ENCODE data around the gene ABITRAM. TPM values are rescaled to one million over a fixed set of nuclear protein-coding genes. Genes with fewer than 3 reads are reported as not detected.
"Not testable (repeated sequence)": the region's sequence is repeated elsewhere in the genome, so short reads cannot be mapped to it uniquely, and the experiment has no call there.

ABITRAM gene
- total RNA-seq, 1 experiment from 2014 or later = 10.9 TPM

DNA sequence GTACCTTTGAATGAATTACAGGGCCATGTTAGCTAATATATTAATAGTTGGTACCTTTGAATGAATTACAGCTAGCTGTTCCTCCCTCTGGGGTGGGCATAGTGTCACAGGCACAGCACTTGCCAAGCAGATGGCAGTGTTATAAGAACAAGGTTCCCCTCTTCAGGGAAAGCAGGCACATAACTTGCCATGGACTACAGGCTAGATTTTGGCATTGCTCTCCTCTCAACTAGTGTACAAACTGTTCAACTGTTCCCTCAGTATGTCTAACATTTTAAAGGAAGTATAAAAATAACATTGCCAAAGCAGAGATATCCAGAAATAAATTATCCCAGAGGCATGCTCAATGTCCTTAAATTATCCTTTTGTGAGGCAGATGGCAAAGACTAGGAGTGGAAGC is 33.7 kb downstream of the ABITRAM start:
- TF ChIP-seq, protein P1, sequence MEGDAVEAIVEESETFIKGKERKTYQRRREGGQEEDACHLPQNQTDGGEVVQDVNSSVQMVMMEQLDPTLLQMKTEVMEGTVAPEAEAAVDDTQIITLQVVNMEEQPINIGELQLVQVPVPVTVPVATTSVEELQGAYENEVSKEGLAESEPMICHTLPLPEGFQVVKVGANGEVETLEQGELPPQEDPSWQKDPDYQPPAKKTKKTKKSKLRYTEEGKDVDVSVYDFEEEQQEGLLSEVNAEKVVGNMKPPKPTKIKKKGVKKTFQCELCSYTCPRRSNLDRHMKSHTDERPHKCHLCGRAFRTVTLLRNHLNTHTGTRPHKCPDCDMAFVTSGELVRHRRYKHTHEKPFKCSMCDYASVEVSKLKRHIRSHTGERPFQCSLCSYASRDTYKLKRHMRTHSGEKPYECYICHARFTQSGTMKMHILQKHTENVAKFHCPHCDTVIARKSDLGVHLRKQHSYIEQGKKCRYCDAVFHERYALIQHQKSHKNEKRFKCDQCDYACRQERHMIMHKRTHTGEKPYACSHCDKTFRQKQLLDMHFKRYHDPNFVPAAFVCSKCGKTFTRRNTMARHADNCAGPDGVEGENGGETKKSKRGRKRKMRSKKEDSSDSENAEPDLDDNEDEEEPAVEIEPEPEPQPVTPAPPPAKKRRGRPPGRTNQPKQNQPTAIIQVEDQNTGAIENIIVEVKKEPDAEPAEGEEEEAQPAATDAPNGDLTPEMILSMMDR (conservative IDR thresholded peaks at IDR 0.05) = no peak
- Histone ChIP-seq H3K79me2 (ENCODE audit: insufficient read depth, low read length) (no peaks in the 10 kb centered on the region), H4K91ac (ENCODE audit: insufficient read length, low read depth, low read length) (no peak overlapping the region), H3K9me3 (ENCODE audit: control insufficient read depth, low read depth, low read length) (no peaks in the 10 kb centered on the region), H2BK120ac (ENCODE audit: low read depth, low read length, poor library complexity, severe bottlenecking) (no peak overlapping the region), H2AFZ (ENCODE audit: low read length) (no peak overlapping the region), H3K23me2 (ENCODE audit: insufficient read length, low read depth, low read length, poor library complexity, severe bottlenecking) (no peaks in the 10 kb centered on the region), H2AK5ac (ENCODE audit: insufficient read length, low read length) (no peak overlapping the region), H3K18ac (ENCODE audit: insufficient read length, low read depth, low read length) (no peak overlapping the region), H3K4me2 (ENCODE audit: insufficient read depth, insufficient read length, low read length) (no peak overlapping the region), H3K27me3 (ENCODE audit: insufficient read depth, low read length) (no peaks in the 10 kb centered on the region), H4K8ac (replicated peaks; ENCODE audit: insufficient read length, low read depth, low read length) (no peak overlapping the region), H3K14ac (ENCODE audit: insufficient read depth, low read length) (no peak overlapping the region), H2BK15ac (ENCODE audit: low read depth, low read length) (no peak overlapping the region), H3K9ac (ENCODE audit: extremely low read depth, insufficient read length, low read length) (no peak overlapping the region), H3K4me1 (ENCODE audit: insufficient read depth, low read length) (no peaks in the 10 kb centered on the region), H2BK12ac (ENCODE audit: insufficient read length, low read depth, low read length) (no peak overlapping the region), H3T11ph (ENCODE audit: low read length) (no peak overlapping the region), H3K27ac (ENCODE audit: insufficient read length, low read depth, low read length) (no peak overlapping the region), H2BK5ac (ENCODE audit: insufficient read length, low read length) (no peak overlapping the region), H4K20me1 (ENCODE audit: control insufficient read depth, insufficient read depth, insufficient read length) (no peaks in the 10 kb centered on the region), H4K5ac (ENCODE audit: insufficient read length, low read depth, low read length) (no peak overlapping the region), H3K4ac (ENCODE audit: low read depth, low read length) (no peak overlapping the region), H3K56ac (ENCODE audit: insufficient read length, low read depth, low read length) (no peak overlapping the region), H2BK20ac (ENCODE audit: low read depth, low read length, poor library complexity, severe bottlenecking) (no peak overlapping the region), H3K79me1 (ENCODE audit: insufficient read depth, low read depth, low read length, poor library complexity, severe bottlenecking) (no peaks in the 10 kb centered on the region), H3K23ac (ENCODE audit: insufficient read length, low read depth, low read length) (no peak overlapping the region)
- peaks cover 10 to 34% (median 24%) of the 10 kb centered on the region in 3 experiments; a peak in 6 of 7 replicates for H3K36me3 Mint-ChIP-seq (ENCODE audit: insufficient read depth in 1 of 3, low read depth in 3 of 3)
- no peak for DNase-seq
- no peaks in the 10 kb centered on the region for H3K27me3 Mint-ChIP-seq (ENCODE audit: low read depth)
- H3K4me3 Mint-ChIP-seq = no peak overlapping the region
- no peaks in the 10 kb centered on the region for H3K4me1 Mint-ChIP-seq
- H3K9me3 Mint-ChIP-seq = no peaks in the 10 kb centered on the region
- H3K27ac Mint-ChIP-seq = peak overlapping the region in 1 of 3 experiments; percentile 30; a peak in 1 of 7 replicates

DNA sequence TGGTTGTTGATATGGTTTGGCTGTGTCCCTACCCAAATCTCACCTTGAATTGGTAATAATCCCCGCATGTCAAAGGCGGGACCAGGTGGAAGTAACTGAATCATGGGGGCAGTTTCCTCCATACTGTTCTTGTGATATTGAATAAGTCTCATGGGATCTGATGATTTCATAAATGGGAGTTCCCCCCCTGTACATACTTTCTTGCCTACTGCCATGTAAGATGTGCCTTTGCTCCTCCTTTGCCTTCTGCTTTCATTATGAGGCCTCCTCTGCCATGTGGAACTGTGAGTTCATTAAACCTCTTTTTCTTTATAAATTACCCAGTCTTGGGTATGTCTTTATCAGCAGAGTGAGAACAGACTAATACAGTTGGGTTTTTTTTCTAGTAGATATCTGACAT is 37.2 kb downstream of the ABITRAM start:
- DNase-seq; H2AFZ ChIP-seq (ENCODE audit: low read length); H3K27me3 Mint-ChIP-seq (ENCODE audit: low read depth); H2BK15ac ChIP-seq (ENCODE audit: low read depth, low read length); H2BK120ac ChIP-seq (ENCODE audit: low read depth, low read length, poor library complexity, severe bottlenecking); H2BK20ac ChIP-seq (ENCODE audit: low read depth, low read length, poor library complexity, severe bottlenecking); H4K91ac ChIP-seq (ENCODE audit: insufficient read length, low read depth, low read length); H2AK5ac ChIP-seq (ENCODE audit: insufficient read length, low read length); H3K9me3 ChIP-seq (ENCODE audit: control insufficient read depth, low read depth, low read length); H2BK12ac ChIP-seq (ENCODE audit: insufficient read length, low read depth, low read length); H3K4me1 Mint-ChIP-seq; H3K79me1 ChIP-seq (ENCODE audit: insufficient read depth, low read depth, low read length, poor library complexity, severe bottlenecking); H3T11ph ChIP-seq (ENCODE audit: low read length); H3K4ac ChIP-seq (ENCODE audit: low read depth, low read length); H3K79me2 ChIP-seq (ENCODE audit: insufficient read depth, low read length); H3K23ac ChIP-seq (ENCODE audit: insufficient read length, low read depth, low read length); H4K20me1 ChIP-seq (ENCODE audit: control insufficient read depth, insufficient read depth, insufficient read length); H3K14ac ChIP-seq (ENCODE audit: insufficient read depth, low read length); H3K56ac ChIP-seq (ENCODE audit: insufficient read length, low read depth, low read length); H4K8ac ChIP-seq (replicated peaks; ENCODE audit: insufficient read length, low read depth, low read length); H3K18ac ChIP-seq (ENCODE audit: insufficient read length, low read depth, low read length); H3K9me3 Mint-ChIP-seq; H3K9ac ChIP-seq (ENCODE audit: extremely low read depth, insufficient read length, low read length); H3K4me1 ChIP-seq (ENCODE audit: insufficient read depth, low read length); H4K5ac ChIP-seq (ENCODE audit: insufficient read length, low read depth, low read length); H3K4me3 Mint-ChIP-seq; H3K27ac Mint-ChIP-seq; H3K27ac ChIP-seq (ENCODE audit: insufficient read length, low read depth, low read length); H3K4me2 ChIP-seq (ENCODE audit: insufficient read depth, insufficient read length, low read length); H3K27me3 ChIP-seq (ENCODE audit: insufficient read depth, low read length); H2BK5ac ChIP-seq (ENCODE audit: insufficient read length, low read length); H3K23me2 ChIP-seq (ENCODE audit: insufficient read length, low read depth, low read length, poor library complexity, severe bottlenecking): not testable (repeated sequence)
- peaks cover 15 to 27% (median 16%) of the 10 kb centered on the region in 3 experiments; a peak in 6 of 7 replicates for H3K36me3 Mint-ChIP-seq (ENCODE audit: insufficient read depth in 1 of 3, low read depth in 3 of 3)
- WGBS (ENCODE audit: extremely low coverage, insufficient read length, low lambda C conversion rate) = no CpG with 5 or more reads among the region's 2 CpGs
